H1 (cell line): Measurements from ENCODE around the gene CHRNA9. TPM values are rescaled to one million over a fixed set of nuclear protein-coding genes. Genes with fewer than 3 reads are reported as not detected.

Experiments used
- CTCF ChIA-PET: fragments of 300-600 bp; sonication (Branson Sonifier 250); formaldehyde crosslinking; loops from one replicate; lab custom pipeline; 2021; ENCODE audit not compliant: partially characterized antibody; lab: Charles Lee
- POLR2A ChIA-PET: fragments of 300-600 bp; sonication (Branson Sonifier 250); formaldehyde crosslinking; loops from one replicate; lab custom pipeline; 2021; ENCODE audit warnings: inconsistent platforms; ENCODE audit not compliant: partially characterized antibody; lab: Charles Lee
- DNase-seq, 2 experiments: peaks; one replicate each; pipeline versions ENCODE4 v3.0.0 to v3.0.0-alpha.2; 2010 to 2022; ENCODE audit warnings: low spot score in 2 of 2, low read depth in 1 of 2, mixed read lengths in 1 of 2
- FAIRE-seq: peaks from 2 replicates; lab custom pipeline; 2011; peaks lifted over from hg19 to GRCh38; lab: Jason Lieb, UNC
- H2AFZ ChIP-seq: 2 replicates; pipeline ENCODE4 v1.8.1; 2012; ENCODE audit warnings: low read length, inconsistent platforms
- H2AK5ac ChIP-seq: 2 replicates; pipeline ENCODE4 v1.6.1; 2013; ENCODE audit warnings: low read depth, low read length
- H2BK120ac ChIP-seq: replicated peaks from 2 replicates; pipeline ENCODE3; 2013; ENCODE audit warnings: low read depth, low read length, inconsistent platforms
- H2BK12ac ChIP-seq: 2 replicates; pipeline ENCODE4 v1.6.1; 2013; ENCODE audit warnings: low read depth, low read length
- H2BK15ac ChIP-seq: 2 replicates; pipeline ENCODE4 v1.6.1; 2013; ENCODE audit warnings: low read length
- H2BK20ac ChIP-seq: 2 replicates; pipeline ENCODE4 v1.6.1; 2013; ENCODE audit warnings: low read length
- H2BK5ac ChIP-seq: 2 replicates; pipeline ENCODE4 v1.6.1; 2013; ENCODE audit warnings: low read depth, low read length
- H3K14ac ChIP-seq: 2 replicates; pipeline ENCODE4 v1.6.1; 2013; ENCODE audit warnings: inconsistent platforms; ENCODE audit not compliant: insufficient read length
- H3K18ac ChIP-seq: 2 replicates; pipeline ENCODE4 v1.6.1; 2013; ENCODE audit warnings: low read length; ENCODE audit errors: extremely low read depth
- H3K23ac ChIP-seq: 2 replicates; pipeline ENCODE4 v1.6.1; 2013; ENCODE audit warnings: inconsistent platforms; ENCODE audit not compliant: insufficient read length
- H3K23me2 ChIP-seq: 2 replicates; pipeline ENCODE4 v1.6.1; 2013; ENCODE audit warnings: low read depth, low read length
- H3K27ac ChIP-seq: 2 replicates; pipeline ENCODE4 v1.6.1; 2011; ENCODE audit warnings: low read depth, low read length, inconsistent platforms
- H3K27me3 ChIP-seq, 4 experiments: replicated peaks in 1 of 4; 1 replicate in 1 of 4; 2 replicates in 3 of 4; pipeline versions ENCODE4 v1.6.1 to v1.8.1; 2011 to 2013; ENCODE audit warnings: low read length in 3 of 4, mild to moderate bottlenecking in 3 of 4, inconsistent platforms in 2 of 4, mixed read lengths in 2 of 4, moderate library complexity in 1 of 4; ENCODE audit not compliant: control insufficient read depth in 3 of 4, insufficient read depth in 3 of 4; ENCODE audit errors: extremely low read depth in 1 of 4
- H3K36me3 ChIP-seq, 4 experiments: 2 replicates each; pipeline versions ENCODE4 v1.6.1 to v1.8.1; 2011 to 2013; ENCODE audit warnings: mild to moderate bottlenecking in 4 of 4, low read length in 3 of 4, moderate library complexity in 2 of 4, control low read depth in 1 of 4, inconsistent platforms in 1 of 4; ENCODE audit not compliant: insufficient read depth in 4 of 4, control insufficient read depth in 2 of 4
- H3K4ac ChIP-seq: replicated peaks from 2 replicates; pipeline ENCODE3; 2013; ENCODE audit warnings: low read length, low read depth, mixed read lengths, inconsistent platforms; ENCODE audit not compliant: insufficient read length
- H3K4me1 ChIP-seq, 4 experiments: replicated peaks in 1 of 4; 1 replicate in 1 of 4; 2 replicates in 3 of 4; pipeline versions ENCODE4 v1.6.1 to v1.8.1; 2011 to 2013; ENCODE audit warnings: low read length in 3 of 4, inconsistent platforms in 2 of 4, mixed read lengths in 1 of 4; ENCODE audit not compliant: insufficient read depth in 4 of 4, control insufficient read depth in 3 of 4
- H3K4me2 ChIP-seq, 2 experiments: 2 replicates each; pipeline versions ENCODE4 v1.6.1 to v1.8.1; 2011 to 2013; ENCODE audit warnings: low read depth in 2 of 2, low read length in 2 of 2, control low read depth in 1 of 2, inconsistent platforms in 1 of 2, mild to moderate bottlenecking in 1 of 2; ENCODE audit not compliant: insufficient read depth in 1 of 2
- H3K4me3 ChIP-seq, 4 experiments: fragments of 200-600, 300-600 bp in 1 of 4; sonication (generic), shearing (Covaris generic), sonication (Bioruptor Twin) in 1 of 4; 2 replicates each; pipeline versions ENCODE4 v1.5.1 to v1.8.1; 2011 to 2016; ENCODE audit warnings: low read length in 4 of 4, low read depth in 3 of 4, control low read depth in 2 of 4, inconsistent platforms in 2 of 4, mild to moderate bottlenecking in 2 of 4, mixed read lengths in 1 of 4, moderate library complexity in 1 of 4; ENCODE audit not compliant: insufficient read depth in 2 of 4; ENCODE audit errors: extremely low read depth in 1 of 4
- H3K56ac ChIP-seq: replicated peaks from 2 replicates; pipeline ENCODE3; 2013; ENCODE audit warnings: low read depth, mild to moderate bottlenecking, mixed read lengths, low read length, inconsistent platforms; ENCODE audit not compliant: insufficient read length
- H3K79me1 ChIP-seq: 2 replicates; pipeline ENCODE4 v1.6.1; 2013; ENCODE audit warnings: low read depth, low read length, control low read depth
- H3K79me2 ChIP-seq, 2 experiments: 2 replicates each; pipeline versions ENCODE4 v1.6.1 to v1.8.1; 2012 to 2013; ENCODE audit warnings: low read length in 2 of 2, mild to moderate bottlenecking in 2 of 2, inconsistent platforms in 1 of 2; ENCODE audit not compliant: insufficient read depth in 2 of 2, control insufficient read depth in 1 of 2
- H3K9ac ChIP-seq, 4 experiments: replicated peaks in 1 of 4; 1 replicate in 1 of 4; 2 replicates in 3 of 4; pipeline versions ENCODE4 v1.6.1 to v1.8.1; 2011 to 2013; ENCODE audit warnings: low read depth in 3 of 4, low read length in 3 of 4, control low read depth in 2 of 4, mild to moderate bottlenecking in 2 of 4, moderate library complexity in 2 of 4, inconsistent platforms in 1 of 4; ENCODE audit errors: extremely low read depth in 1 of 4
- H3K9me3 ChIP-seq, 2 experiments: 2 replicates each; pipeline versions ENCODE4 v1.6.1 to v1.8.1; 2012 to 2013; ENCODE audit warnings: mild to moderate bottlenecking in 2 of 2, moderate library complexity in 2 of 2, control low read depth in 1 of 2, inconsistent platforms in 1 of 2, low read depth in 1 of 2, low read length in 1 of 2, mixed read lengths in 1 of 2; ENCODE audit not compliant: insufficient read depth in 2 of 2
- H4K20me1 ChIP-seq, 2 experiments: replicated peaks in 1 of 2; 2 replicates each; pipeline versions ENCODE3 to v1.8.1; 2011 to 2013; ENCODE audit warnings: inconsistent platforms in 2 of 2, low read length in 2 of 2, mild to moderate bottlenecking in 1 of 2; ENCODE audit not compliant: insufficient read depth in 2 of 2, control insufficient read depth in 1 of 2
- H4K5ac ChIP-seq: 2 replicates; pipeline ENCODE4 v1.6.1; 2013; ENCODE audit warnings: low read length, low read depth, mixed read lengths, inconsistent platforms; ENCODE audit not compliant: insufficient read length
- H4K8ac ChIP-seq: 2 replicates; pipeline ENCODE4 v1.8.0; 2013; ENCODE audit warnings: mild to moderate bottlenecking, moderate library complexity, low read length, inconsistent platforms; ENCODE audit not compliant: insufficient read depth; ENCODE audit errors: extremely low read depth
- H4K91ac ChIP-seq: replicated peaks from 2 replicates; pipeline ENCODE3; 2013; ENCODE audit warnings: low read length, mixed read lengths, inconsistent platforms; ENCODE audit not compliant: insufficient read length
- CBX8 ChIP-seq: fragments of 300-800, 300-1000 bp; sonication (generic); IDR thresholded peaks from 2 replicates; pipeline ENCODE4 v1.7.1; 2016; ENCODE audit warnings: low read depth, low read length, borderline replicate concordance
- CEBPB ChIP-seq: IDR thresholded peaks from 2 replicates; pipeline ENCODE4 v1.6.1; 2012; ENCODE audit warnings: low read depth, low read length
- CHD2 ChIP-seq: IDR thresholded peaks from 2 replicates; pipeline ENCODE4 v1.6.1; 2012; ENCODE audit warnings: low read length, improper control_type of control experiment
- CREB1 ChIP-seq: IDR thresholded peaks from 2 replicates; pipeline ENCODE4 v1.6.1; 2012; ENCODE audit warnings: inconsistent platforms
- FOSL1 ChIP-seq: IDR thresholded peaks from 2 replicates; pipeline ENCODE4 v1.6.1; 2011; ENCODE audit warnings: mild to moderate bottlenecking, low read depth, low read length, moderate library complexity; ENCODE audit not compliant: insufficient read depth
- GTF2F1 ChIP-seq: IDR thresholded peaks from 2 replicates; pipeline ENCODE4 v1.6.1; 2012; ENCODE audit warnings: low read depth, low read length, improper control_type of control experiment, borderline replicate concordance
- HDAC2 ChIP-seq, 2 experiments: fragments of 300-600 bp in 1 of 2; sonication (generic) in 1 of 2; IDR thresholded peaks; 2 replicates each; pipeline ENCODE4 v1.6.1; 2011 to 2012; ENCODE audit warnings: low read depth in 2 of 2, low read length in 2 of 2, mild to moderate bottlenecking in 2 of 2, moderate library complexity in 2 of 2, borderline replicate concordance in 1 of 2, inconsistent platforms in 1 of 2
- RXRA ChIP-seq: IDR thresholded peaks from 2 replicates; pipeline ENCODE4 v1.6.1; 2011; ENCODE audit warnings: low read depth, mild to moderate bottlenecking, low read length, moderate library complexity; ENCODE audit not compliant: insufficient read depth
- SIRT6 ChIP-seq: IDR thresholded peaks from one replicate; pipeline ENCODE4 v1.7.1; 2012; ENCODE audit warnings: low read length, inconsistent platforms
- SP2 ChIP-seq: IDR thresholded peaks from 2 replicates; pipeline ENCODE4 v1.6.1; 2012; ENCODE audit warnings: mild to moderate bottlenecking, low read length, inconsistent platforms
- SRF ChIP-seq: IDR thresholded peaks from 2 replicates; pipeline ENCODE4 v1.6.1; 2011; ENCODE audit warnings: mild to moderate bottlenecking, low read depth, low read length, moderate library complexity
- TEAD4 ChIP-seq: IDR thresholded peaks from 2 replicates; pipeline ENCODE4 v1.6.1; 2012; ENCODE audit warnings: low read depth, low read length, inconsistent platforms, mixed read lengths
- WGBS, 2 experiments: shearing (Covaris generic) in 1 of 2; methylation state at CpG; one replicate each; pipeline versions ENCODE4 v1.1.6 to v1.1.7; 2013 to 2015; ENCODE audit warnings: low lambda C conversion rate in 2 of 2, mixed read lengths in 2 of 2, inconsistent platforms in 1 of 2, low coverage in 1 of 2, missing lambda C conversion rate in 1 of 2; ENCODE audit not compliant: insufficient replicate concordance in 2 of 2, insufficient coverage in 1 of 2, insufficient read length in 1 of 2; ENCODE audit errors: extremely low coverage in 1 of 2, missing lambda C conversion rate in 1 of 2; 5-methylcytosine and 5-hydroxymethylcytosine counted together
- polyA plus RNA-seq, 7 experiments: library from polyadenylated mRNA; depleted of rRNA in 3 of 7; stranded (reverse) in 5 of 7; unstranded in 2 of 7; fragments of >200 nt in 5 of 7; fragments of 200-250 nt in 2 of 7; gene quantifications; 1 replicate in 5 of 7; 2 replicates in 1 of 7; 4 replicates in 1 of 7; pipeline versions ENCODE4 v1.2.1 to v1.2.3, GENCODE V29; 2011 to 2013; ENCODE audit warnings: missing spikeins in 2 of 7, mixed read lengths in 2 of 7
- total RNA-seq: library from RNA; stranded (reverse); fragmentation: NEBNext Ultra II Directional; extraction: Animal tissue kit (Norgen Biotek cat#: 25700); gene quantifications from 2 replicates; pipeline ENCODE4 v1.2.1, GENCODE V29; 2021
- TF ChIP-seq, protein P1 (sequence below), 3 experiments: IDR thresholded peaks; 1 replicate in 2 of 3; 2 replicates in 1 of 3; pipeline versions ENCODE4 v1.5.1 to v1.6.1; 2011; ENCODE audit warnings: low read length in 3 of 3, mild to moderate bottlenecking in 3 of 3, inconsistent platforms in 2 of 3, low read depth in 1 of 3, moderate library complexity in 1 of 3; ENCODE audit not compliant: insufficient read depth in 1 of 3; ENCODE audit errors: control extremely low read depth in 1 of 3

The CHRNA9 gene
- total and polyA plus RNA-seq, 2 of the 8 experiments (the other 6 are each of a cell fraction or from before 2014, with no cell fraction given) = 1.4 to 3.3 TPM

DNA sequence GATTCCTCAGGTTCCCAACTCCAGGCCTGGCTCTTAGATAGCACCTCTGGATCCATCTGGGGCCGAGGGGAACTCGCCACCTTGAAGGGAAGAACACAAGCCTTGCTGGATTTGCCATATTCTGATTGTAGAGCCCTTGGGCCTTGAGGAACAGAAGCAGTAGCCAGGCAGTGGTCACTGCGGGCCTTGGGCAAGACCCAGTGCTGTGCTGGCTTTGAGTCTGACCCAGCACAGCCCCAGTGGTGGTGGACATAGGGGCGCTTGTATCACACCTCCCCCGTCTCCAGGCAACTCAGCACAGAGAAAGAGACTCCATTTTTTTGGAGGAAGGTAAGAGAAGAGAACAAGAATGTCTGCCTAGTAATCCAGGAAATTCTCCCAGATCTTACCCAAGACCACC lies 45.5 kb downstream of the CHRNA9 start:
- WGBS, 2 experiments = 73% methylated on average over 5 of the region's 5 CpGs; no CpG with 5 or more reads in 1 of the 2 experiments
- no peak for FAIRE-seq
- no peak for TF ChIP-seq GTF2F1
- no peak for TF ChIP-seq CBX8
- no peak for TF ChIP-seq FOSL1
- TF ChIP-seq SIRT6 = no peak
- TF ChIP-seq HDAC2 (IDR thresholded peaks at IDR 0.05; ENCODE audit: borderline replicate concordance in 1 of 2, low read depth in 2 of 2, low read length in 2 of 2) = no peak
- TF ChIP-seq SP2 = no peak
- TF ChIP-seq CHD2 = no peak
- TF ChIP-seq RXRA = no peak
- no peak for TF ChIP-seq SRF
- TF ChIP-seq, protein P1, sequence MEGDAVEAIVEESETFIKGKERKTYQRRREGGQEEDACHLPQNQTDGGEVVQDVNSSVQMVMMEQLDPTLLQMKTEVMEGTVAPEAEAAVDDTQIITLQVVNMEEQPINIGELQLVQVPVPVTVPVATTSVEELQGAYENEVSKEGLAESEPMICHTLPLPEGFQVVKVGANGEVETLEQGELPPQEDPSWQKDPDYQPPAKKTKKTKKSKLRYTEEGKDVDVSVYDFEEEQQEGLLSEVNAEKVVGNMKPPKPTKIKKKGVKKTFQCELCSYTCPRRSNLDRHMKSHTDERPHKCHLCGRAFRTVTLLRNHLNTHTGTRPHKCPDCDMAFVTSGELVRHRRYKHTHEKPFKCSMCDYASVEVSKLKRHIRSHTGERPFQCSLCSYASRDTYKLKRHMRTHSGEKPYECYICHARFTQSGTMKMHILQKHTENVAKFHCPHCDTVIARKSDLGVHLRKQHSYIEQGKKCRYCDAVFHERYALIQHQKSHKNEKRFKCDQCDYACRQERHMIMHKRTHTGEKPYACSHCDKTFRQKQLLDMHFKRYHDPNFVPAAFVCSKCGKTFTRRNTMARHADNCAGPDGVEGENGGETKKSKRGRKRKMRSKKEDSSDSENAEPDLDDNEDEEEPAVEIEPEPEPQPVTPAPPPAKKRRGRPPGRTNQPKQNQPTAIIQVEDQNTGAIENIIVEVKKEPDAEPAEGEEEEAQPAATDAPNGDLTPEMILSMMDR (IDR thresholded peaks at IDR 0.05; ENCODE audit: control extremely low read depth in 1 of 3, insufficient read depth in 1 of 3, low read depth in 1 of 3, low read length in 3 of 3) = no peak
- TF ChIP-seq TEAD4 = no peak
- TF ChIP-seq CEBPB = no peak
- TF ChIP-seq CREB1 = no peak

More for the DNA sequence above, 45.5 kb downstream of the CHRNA9 start:
- H2AFZ ChIP-seq = no peak overlapping the region
- ChIA-PET CTCF (no interaction called here), POLR2A (no interaction called here)
- H3K4me2 ChIP-seq = no peak overlapping the region
- no peak overlapping the region for H3K23ac ChIP-seq
- H3K79me1 ChIP-seq = no peaks in the 10 kb centered on the region
- no peak overlapping the region for H4K91ac ChIP-seq
- no peaks in the 10 kb centered on the region for H3K36me3 ChIP-seq
- H4K5ac ChIP-seq = no peak overlapping the region
- no peaks in the 10 kb centered on the region for H3K9me3 ChIP-seq
- no peak overlapping the region for H3K56ac ChIP-seq
- H3K23me2 ChIP-seq = no peaks in the 10 kb centered on the region
- H2BK5ac ChIP-seq = no peak overlapping the region
- no peak overlapping the region for H3K4me3 ChIP-seq
- no peak overlapping the region for H3K9ac ChIP-seq
- H2BK20ac ChIP-seq = no peak overlapping the region
- H3K14ac ChIP-seq = no peak overlapping the region
- H3K27ac ChIP-seq = no peak overlapping the region
- no peak overlapping the region for H2BK15ac ChIP-seq
- no peaks in the 10 kb centered on the region for H4K20me1 ChIP-seq
- no peak overlapping the region for H2AK5ac ChIP-seq
- DNase-seq = no peak
- peaks cover 0 to 8% (median 2%) of the 10 kb centered on the region in 4 experiments; a peak in 1 of 7 replicates for H3K4me1 ChIP-seq
- H3K18ac ChIP-seq = no peak overlapping the region
- H4K8ac ChIP-seq = no peak overlapping the region
- H3K4ac ChIP-seq = no peak overlapping the region
- no peaks in the 10 kb centered on the region for H3K79me2 ChIP-seq
- H2BK12ac ChIP-seq = no peak overlapping the region
- H3K27me3 ChIP-seq = no peaks in the 10 kb centered on the region
- H2BK120ac ChIP-seq = no peak overlapping the region
